ENCODE results near the gene BMP2. TPM values are rescaled to one million over a fixed set of nuclear protein-coding genes. Genes with fewer than 3 reads are reported as not detected.

Gene BMP2
- total RNA-seq, 3 donors from 2014 or later: 22.5 to 64.5 (median 46.1) TPM

DNA sequence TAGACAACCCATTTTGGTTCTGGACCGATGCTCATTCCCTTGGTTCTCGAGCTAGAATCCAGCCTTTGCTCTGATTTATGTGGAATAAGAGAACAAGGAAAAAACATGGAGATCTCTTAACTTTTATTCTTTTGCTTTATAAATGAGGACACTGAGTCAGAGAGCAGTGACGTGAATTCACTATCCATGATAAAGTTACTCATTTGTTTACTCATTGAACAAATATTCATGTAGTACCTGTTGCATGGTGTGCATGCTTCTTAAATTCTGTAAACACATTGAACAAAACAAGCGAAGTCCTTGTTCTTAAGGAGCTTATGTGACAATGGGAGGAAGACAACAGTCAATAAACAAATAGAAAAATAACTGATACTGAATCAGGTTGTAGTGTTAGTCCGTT lies 56.9 kb downstream of the BMP2 start:
- Histone ChIP-seq H3K4me3 (no peak overlapping the region), H3K36me3 (ENCODE audit: low read depth) (no peaks in the 10 kb centered on the region), H3K9me3 (no peaks in the 10 kb centered on the region), H3K4me1 (ENCODE audit: low read depth) (no peaks in the 10 kb centered on the region)
- TF ChIP-seq, protein P1, sequence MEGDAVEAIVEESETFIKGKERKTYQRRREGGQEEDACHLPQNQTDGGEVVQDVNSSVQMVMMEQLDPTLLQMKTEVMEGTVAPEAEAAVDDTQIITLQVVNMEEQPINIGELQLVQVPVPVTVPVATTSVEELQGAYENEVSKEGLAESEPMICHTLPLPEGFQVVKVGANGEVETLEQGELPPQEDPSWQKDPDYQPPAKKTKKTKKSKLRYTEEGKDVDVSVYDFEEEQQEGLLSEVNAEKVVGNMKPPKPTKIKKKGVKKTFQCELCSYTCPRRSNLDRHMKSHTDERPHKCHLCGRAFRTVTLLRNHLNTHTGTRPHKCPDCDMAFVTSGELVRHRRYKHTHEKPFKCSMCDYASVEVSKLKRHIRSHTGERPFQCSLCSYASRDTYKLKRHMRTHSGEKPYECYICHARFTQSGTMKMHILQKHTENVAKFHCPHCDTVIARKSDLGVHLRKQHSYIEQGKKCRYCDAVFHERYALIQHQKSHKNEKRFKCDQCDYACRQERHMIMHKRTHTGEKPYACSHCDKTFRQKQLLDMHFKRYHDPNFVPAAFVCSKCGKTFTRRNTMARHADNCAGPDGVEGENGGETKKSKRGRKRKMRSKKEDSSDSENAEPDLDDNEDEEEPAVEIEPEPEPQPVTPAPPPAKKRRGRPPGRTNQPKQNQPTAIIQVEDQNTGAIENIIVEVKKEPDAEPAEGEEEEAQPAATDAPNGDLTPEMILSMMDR (IDR thresholded peaks at IDR 0.05): no peak
- no peak for DNase-seq
- no peak for ATAC-seq
- intact Hi-C loops (cut with DNase I, micrococcal nuclease): no loop called here

DNA sequence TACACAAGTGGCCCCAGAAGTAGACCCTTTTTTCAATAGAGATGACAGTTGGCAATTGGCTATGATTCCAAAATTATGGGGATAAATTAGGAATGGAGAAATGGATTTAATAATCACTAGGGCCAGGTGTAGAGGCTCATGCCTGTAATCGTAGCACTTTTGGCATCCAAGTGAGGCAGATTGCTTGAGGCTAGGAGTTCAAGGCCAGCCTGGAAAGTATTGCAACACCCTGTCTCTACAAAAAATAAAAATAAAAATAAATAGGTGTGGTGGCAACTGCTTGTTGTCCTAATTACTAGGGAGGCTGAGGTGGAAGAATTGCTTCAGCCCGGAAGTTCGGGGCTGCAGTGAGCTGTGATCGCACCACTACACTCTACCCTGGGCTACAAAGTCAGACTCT lies 60.0 kb downstream of the BMP2 start:
- Histone ChIP-seq H3K4me1 (ENCODE audit: low read depth) (no peaks in the 10 kb centered on the region), H3K4me3 (no peak overlapping the region), H3K36me3 (ENCODE audit: low read depth) (no peaks in the 10 kb centered on the region), H3K9me3 (no peaks in the 10 kb centered on the region)
- DNase-seq (no peak), ATAC-seq (no peak)
- TF ChIP-seq, protein P1 (IDR thresholded peaks at IDR 0.05): no peak
- intact Hi-C loops (cut with DNase I, micrococcal nuclease): no loop called here

GRCh38 chr20:6828794-6829423 lies 61.4 kb downstream of the BMP2 start:
- TF ChIP-seq, protein P1 (IDR thresholded peaks at IDR 0.05): peak; percentile 35
- ATAC-seq: peak; percentile 89
- intact Hi-C loops (cut with DNase I, micrococcal nuclease): no loop called here
- Histone ChIP-seq H3K9me3 (no peaks in the 10 kb centered on the region), H3K4me3 (no peak overlapping the region), H3K36me3 (ENCODE audit: low read depth) (no peaks in the 10 kb centered on the region), H3K4me1 (ENCODE audit: low read depth) (no peaks in the 10 kb centered on the region)
- peak in 2 of 3 donors; percentile 51 to 93 for DNase-seq

- DNase-seq: no peak
These were observed 62.1 kb downstream of the BMP2 start for GRCh38 chr20:6829510-6830116.

More at GRCh38 chr20:6829510-6830116, 62.1 kb downstream of the BMP2 start:
- intact Hi-C loops (cut with DNase I, micrococcal nuclease): no loop called here
- Histone ChIP-seq H3K4me1 (ENCODE audit: low read depth) (no peaks in the 10 kb centered on the region), H3K9me3 (no peaks in the 10 kb centered on the region), H3K36me3 (ENCODE audit: low read depth) (no peaks in the 10 kb centered on the region), H3K4me3 (no peak overlapping the region)
- peak; percentile 42 for ATAC-seq
- TF ChIP-seq, protein P1 (IDR thresholded peaks at IDR 0.05): no peak
